ENCODE results near the gene RAB11FIP5. TPM values are rescaled to one million over a fixed set of nuclear protein-coding genes. Genes with fewer than 3 reads are reported as not detected.

RAB11FIP5 gene
- total and polyA plus RNA-seq, 9 of the 15 experiments (the other 6 are each of a cell fraction or from before 2014, with no cell fraction given): 1.7 to 14.4 (median 6.4) TPM

- TF ChIP-seq REST (IDR thresholded peaks at IDR 0.05; ENCODE audit: borderline replicate concordance) (no peak), REST (CRISPR knock-in tag; IDR thresholded peaks at IDR 0.05; ENCODE audit: low read depth) (no peak), CTBP1 (IDR thresholded peaks at IDR 0.05; ENCODE audit: borderline replicate concordance) (peak; percentile 27; the same call in 1 of the 2 replicates), FOXO4 (CRISPR knock-in tag; IDR thresholded peaks at IDR 0.05) (no peak), OTX1 (CRISPR knock-in tag; IDR thresholded peaks at IDR 0.05) (no peak; the same call in 1 of the 2 replicates), TCF7L2 (IDR thresholded peaks at IDR 0.05; ENCODE audit: low read depth, low read length) (no peak), SIN3B (IDR thresholded peaks at IDR 0.05; ENCODE audit: low read depth) (no peak), ZNF239 (CRISPR knock-in tag; IDR thresholded peaks at IDR 0.05) (no peak), ZNF764 (CRISPR knock-in tag; IDR thresholded peaks at IDR 0.05; ENCODE audit: low read depth) (no peak), PTBP1 (IDR thresholded peaks at IDR 0.05; ENCODE audit: low read depth, low read length) (no peak), NCOA2 (IDR thresholded peaks at IDR 0.05; ENCODE audit: partially characterized antibody in 2 of 2) (no peak), ZHX1 (conservative IDR thresholded peaks at IDR 0.05; ENCODE audit: low read length) (no peak), XRCC3 (IDR thresholded peaks at IDR 0.05) (no peak), SMARCE1 (IDR thresholded peaks at IDR 0.05) (peak; percentile 89), RFX1 (IDR thresholded peaks at IDR 0.05) (no peak), CHD2 (IDR thresholded peaks at IDR 0.05; ENCODE audit: low read depth, low read length) (no peak), ZFP1 (CRISPR knock-in tag; IDR thresholded peaks at IDR 0.05) (no peak)
Measured at GRCh38 chr2:73063909-73064875, 48.6 kb downstream of the RAB11FIP5 start (continued).
